ENCODE measurements around the gene SNRPD1.
"Not testable (repeated sequence)": the region's sequence is repeated elsewhere in the genome, so short reads cannot be mapped to it uniquely, and the experiment has no call there.

Gene SNRPD1

GRCh38 chr18:21638822-21639221 lies 26.7 kb downstream of the SNRPD1 start:
- DNase-seq: no peak

- DNase-seq: not testable (repeated sequence)
Observed at GRCh38 chr18:21640375-21640774, 28.3 kb downstream of the SNRPD1 start.

GRCh38 chr18:21650311-21650710 lies 38.2 kb downstream of the SNRPD1 start:
- DNase-seq: no peak

GRCh38 chr18:21652073-21652472 lies 40.0 kb downstream of the SNRPD1 start:
- no peak for DNase-seq

- no peak for DNase-seq
Observed at GRCh38 chr18:21653361-21653760, 41.2 kb downstream of the SNRPD1 start.

GRCh38 chr18:21656402-21656801 lies 44.3 kb downstream of the SNRPD1 start:
- no peak for DNase-seq

- no peak for DNase-seq
Observed at GRCh38 chr18:21660078-21660477, 48.0 kb downstream of the SNRPD1 start.

GRCh38 chr18:21662581-21662980 lies 50.5 kb downstream of the SNRPD1 start:
- no peak for DNase-seq

- DNase-seq: no peak
Observed at GRCh38 chr18:21663578-21663977, 51.5 kb downstream of the SNRPD1 start.

GRCh38 chr18:21664069-21664468 lies 52.0 kb downstream of the SNRPD1 start:
- DNase-seq: no peak

- DNase-seq: no peak
Observed at GRCh38 chr18:21669736-21670285, 57.7 kb downstream of the SNRPD1 start.

GRCh38 chr18:21672521-21673267 lies 60.6 kb downstream of the SNRPD1 start:
- no peak for DNase-seq

GRCh38 chr18:21675354-21675753 lies 63.2 kb downstream of the SNRPD1 start:
- DNase-seq: not testable (repeated sequence)

GRCh38 chr18:21678859-21679258 lies 66.7 kb downstream of the SNRPD1 start:
- DNase-seq: no peak

GRCh38 chr18:21680161-21680560 lies 68.0 kb downstream of the SNRPD1 start:
- no peak for DNase-seq

GRCh38 chr18:21682371-21683051 lies 70.4 kb downstream of the SNRPD1 start:
- no peak for DNase-seq

Data from NCI-H2081 treated with DMSO at 0.1 percent for 48 hours (cell line).